Calu3 (cell line): ENCODE measurements around the gene ZNF639. TPM values are rescaled to one million over a fixed set of nuclear protein-coding genes. Genes with fewer than 3 reads are reported as not detected.

ENCODE experiments used
- BruUV-seq: library from RNA; stranded (reverse); fragments of 400-500 nt; replicated peaks from 2 replicates; lab custom pipeline; 2021; lab: Mats Ljungman, UMichigan
- CTCF ChIA-PET: fragments of 300-600 bp; sonication (Branson Sonifier 250); formaldehyde crosslinking; loops from one replicate; lab custom pipeline; 2022; ENCODE audit warnings: antibody characterized with exemption; lab: Charles Lee
- DNase-seq: peaks from one replicate; pipeline ENCODE4 v3.0.0; 2022
- H3K27ac Mint-ChIP-seq: one replicate; pipeline ENCODE4 v1.8.0; 2022; ENCODE audit warnings: mixed read lengths; ENCODE audit not compliant: unreplicated experiment
- H3K27me3 Mint-ChIP-seq: one replicate; pipeline ENCODE4 v1.8.0; 2022; ENCODE audit warnings: mixed read lengths; ENCODE audit not compliant: unreplicated experiment
- H3K36me3 Mint-ChIP-seq: one replicate; pipeline ENCODE4 v1.8.0; 2022; ENCODE audit warnings: mild to moderate bottlenecking, moderate library complexity, mixed read lengths; ENCODE audit not compliant: insufficient read depth, unreplicated experiment
- H3K4me1 Mint-ChIP-seq: one replicate; pipeline ENCODE4 v1.8.0; 2022; ENCODE audit warnings: mild to moderate bottlenecking, low read depth, mixed read lengths; ENCODE audit not compliant: unreplicated experiment
- H3K4me3 Mint-ChIP-seq: one replicate; pipeline ENCODE4 v1.8.0; 2022; ENCODE audit warnings: mild to moderate bottlenecking, low read depth, moderate library complexity, mixed read lengths; ENCODE audit not compliant: unreplicated experiment
- H3K9me3 Mint-ChIP-seq: one replicate; pipeline ENCODE4 v1.8.0; 2022; ENCODE audit warnings: low read depth, mixed read lengths; ENCODE audit not compliant: unreplicated experiment
- intact Hi-C: fragments of 100-400 bp; cut with micrococcal nuclease; formaldehyde crosslinking; loops from one replicate; pipeline ENCODE4 v1.10.0; 2022; ENCODE audit not compliant: unreplicated experiment
- total RNA-seq: library from RNA; stranded (reverse); gene quantifications from 2 replicates; pipeline ENCODE4 v1.2.3, GENCODE V29; 2022
- TF ChIP-seq, protein P1 (sequence below): fragments of 200-600 bp; IDR thresholded peaks from one replicate; pipeline ENCODE4 v1.8.0; 2022; ENCODE audit warnings: antibody characterized with exemption; ENCODE audit not compliant: unreplicated experiment

ZNF639 gene
- total RNA-seq, 1 experiment from 2014 or later: 52.1 TPM

DNA sequence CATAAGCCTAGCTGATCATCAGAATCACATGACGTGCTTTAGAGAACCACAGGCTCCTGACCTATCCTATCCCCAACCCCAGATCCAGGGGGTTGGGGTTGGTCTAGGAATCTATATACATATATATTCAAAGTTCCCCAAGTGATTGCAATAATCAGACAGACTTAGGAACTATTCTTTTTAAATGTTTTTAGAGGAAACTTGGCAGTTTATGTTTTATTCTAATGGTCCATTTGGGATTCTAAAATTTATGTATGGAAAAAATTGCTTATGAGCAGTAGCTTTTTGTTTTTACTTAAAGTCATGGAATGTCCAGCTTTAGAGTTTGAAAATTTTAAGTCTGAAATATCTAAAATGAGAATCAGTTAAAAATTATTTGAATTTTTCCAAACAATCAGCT is 46.8 kb downstream of the ZNF639 start:
- Mint-ChIP-seq H3K36me3 (peaks cover 7% of the 10 kb centered on the region), H3K4me1 (no peaks in the 10 kb centered on the region), H3K27ac (no peak overlapping the region), H3K27me3 (no peaks in the 10 kb centered on the region), H3K9me3 (no peaks in the 10 kb centered on the region), H3K4me3 (no peak overlapping the region)
- no peak for DNase-seq
- BruUV-seq: no TSS peak
- CTCF ChIA-PET: interaction anchor here (0.6 kb wide), 1 partner anchor 193 kb away, joined by 10 read pairs; the partner anchor contains the start of gene ACTL6A
- TF ChIP-seq, protein P1, sequence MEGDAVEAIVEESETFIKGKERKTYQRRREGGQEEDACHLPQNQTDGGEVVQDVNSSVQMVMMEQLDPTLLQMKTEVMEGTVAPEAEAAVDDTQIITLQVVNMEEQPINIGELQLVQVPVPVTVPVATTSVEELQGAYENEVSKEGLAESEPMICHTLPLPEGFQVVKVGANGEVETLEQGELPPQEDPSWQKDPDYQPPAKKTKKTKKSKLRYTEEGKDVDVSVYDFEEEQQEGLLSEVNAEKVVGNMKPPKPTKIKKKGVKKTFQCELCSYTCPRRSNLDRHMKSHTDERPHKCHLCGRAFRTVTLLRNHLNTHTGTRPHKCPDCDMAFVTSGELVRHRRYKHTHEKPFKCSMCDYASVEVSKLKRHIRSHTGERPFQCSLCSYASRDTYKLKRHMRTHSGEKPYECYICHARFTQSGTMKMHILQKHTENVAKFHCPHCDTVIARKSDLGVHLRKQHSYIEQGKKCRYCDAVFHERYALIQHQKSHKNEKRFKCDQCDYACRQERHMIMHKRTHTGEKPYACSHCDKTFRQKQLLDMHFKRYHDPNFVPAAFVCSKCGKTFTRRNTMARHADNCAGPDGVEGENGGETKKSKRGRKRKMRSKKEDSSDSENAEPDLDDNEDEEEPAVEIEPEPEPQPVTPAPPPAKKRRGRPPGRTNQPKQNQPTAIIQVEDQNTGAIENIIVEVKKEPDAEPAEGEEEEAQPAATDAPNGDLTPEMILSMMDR: no peak
- intact Hi-C loops: no loop called here

DNA sequence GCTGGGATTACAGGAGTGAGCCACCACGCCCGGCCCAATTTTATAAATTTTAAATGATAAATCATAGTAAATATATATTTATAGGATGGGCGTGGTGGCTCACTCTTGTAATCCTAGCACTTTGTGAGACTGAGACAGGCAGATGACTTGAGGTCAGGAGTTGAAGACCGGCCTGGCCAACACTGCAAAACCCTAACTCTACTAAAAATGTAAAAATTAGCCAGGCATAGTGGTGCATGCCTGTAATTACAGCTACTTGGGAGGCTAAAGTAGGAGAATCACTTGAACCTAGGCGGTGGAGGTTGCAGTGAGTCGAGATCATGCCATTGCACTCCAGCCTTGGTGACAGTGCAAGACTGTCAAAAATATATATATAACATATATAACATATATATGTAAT is 51.1 kb downstream of the ZNF639 start:
- TF ChIP-seq, protein P1: no peak
- Mint-ChIP-seq H3K36me3 (peaks cover 21% of the 10 kb centered on the region), H3K27ac (no peak overlapping the region), H3K4me1 (no peaks in the 10 kb centered on the region), H3K9me3 (no peaks in the 10 kb centered on the region), H3K27me3 (no peaks in the 10 kb centered on the region), H3K4me3 (no peak overlapping the region)
- no peak for DNase-seq
- CTCF ChIA-PET: interaction anchor here (0.7 kb wide), 1 partner anchor 16 kb away, joined by 3 read pairs; no protein-coding TSS in a partner anchor
- intact Hi-C loops: no loop called here
- BruUV-seq: no TSS peak

DNA sequence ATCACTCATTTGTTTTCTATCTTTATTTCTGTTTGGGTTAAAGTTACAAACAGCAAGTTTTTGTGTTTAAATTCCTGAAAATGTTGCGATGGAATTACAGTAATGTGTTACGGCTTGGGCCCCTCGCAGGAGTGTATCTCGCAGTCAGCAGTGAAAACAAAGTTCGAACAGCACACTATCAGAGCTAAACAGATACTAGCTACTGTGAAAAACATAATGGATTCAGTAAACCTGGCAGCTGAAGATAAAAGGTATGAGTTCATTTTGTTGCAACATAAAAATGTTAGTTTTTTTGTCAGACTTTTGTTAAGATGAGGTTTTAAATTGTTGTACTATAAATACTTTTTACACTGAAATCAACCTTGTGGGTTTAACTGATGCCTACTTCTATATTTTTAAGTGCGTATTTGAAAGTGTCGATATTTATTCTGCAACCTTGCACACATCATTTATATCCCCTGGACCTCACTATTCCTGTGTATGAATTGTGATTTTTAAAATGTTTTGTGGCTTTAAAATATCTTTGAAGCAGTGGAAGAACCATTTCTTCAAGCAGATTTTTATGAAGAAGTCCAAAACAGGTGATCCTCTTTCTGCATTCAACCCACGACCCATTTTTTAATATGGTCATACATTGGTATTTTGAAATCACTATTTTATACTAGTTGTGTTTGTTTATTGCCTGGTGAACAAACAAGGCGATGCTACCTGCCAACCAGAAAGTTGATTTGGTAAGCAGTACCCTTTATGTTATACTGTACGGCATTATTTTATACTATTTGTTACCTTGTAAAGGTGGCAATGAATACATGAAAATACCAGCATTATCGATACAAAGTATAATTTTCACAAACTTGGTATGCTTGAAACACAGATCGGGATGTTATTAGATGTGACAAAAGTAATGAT is 52.5 kb downstream of the ZNF639 start:
- intact Hi-C loops: no loop called here
- Mint-ChIP-seq H3K36me3 (peaks cover 33% of the 10 kb centered on the region), H3K9me3 (no peaks in the 10 kb centered on the region), H3K27ac (no peak overlapping the region), H3K27me3 (no peaks in the 10 kb centered on the region), H3K4me3 (no peak overlapping the region), H3K4me1 (no peaks in the 10 kb centered on the region)
- TF ChIP-seq, protein P1: no peak
- DNase-seq: no peak
- CTCF ChIA-PET: no interaction called here
- BruUV-seq: no TSS peak

DNA sequence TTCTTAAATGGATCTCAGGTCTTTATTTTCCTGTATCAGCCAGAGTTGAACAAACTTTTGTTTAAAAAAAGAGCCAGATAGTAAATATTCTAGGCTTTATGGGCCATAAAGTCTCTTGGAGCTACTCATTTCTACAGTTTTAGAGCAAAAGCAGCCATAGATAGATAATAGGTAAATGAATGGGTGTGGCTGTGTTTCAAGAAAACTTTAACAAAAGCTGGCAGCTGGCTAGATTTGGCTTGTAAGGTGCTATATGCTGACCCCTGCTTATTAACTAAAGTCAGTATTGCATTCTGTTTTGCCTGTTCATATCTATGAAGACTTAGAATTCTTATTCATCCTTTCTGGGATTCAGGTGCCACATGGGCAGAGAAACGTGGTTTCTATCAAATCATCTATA is 53.6 kb downstream of the ZNF639 start:
- H3K36me3 Mint-ChIP-seq: peaks cover 43% of the 10 kb centered on the region
- DNase-seq: no peak
- intact Hi-C loops: no loop called here
- TF ChIP-seq, protein P1: no peak
- H3K4me1 Mint-ChIP-seq: no peaks in the 10 kb centered on the region
- H3K4me3 Mint-ChIP-seq: no peak overlapping the region
- CTCF ChIA-PET: no interaction called here
- no peak overlapping the region for H3K27ac Mint-ChIP-seq
- BruUV-seq: no TSS peak
- no peaks in the 10 kb centered on the region for H3K9me3 Mint-ChIP-seq
- H3K27me3 Mint-ChIP-seq: no peaks in the 10 kb centered on the region

Other genes starting within 250 kb of the ZNF639 start
- gene PIK3CA, start 174.7 kb upstream of the ZNF639 start, total RNA-seq: 26.3 and 28.8 TPM in 2 replicates
- 4.6 and 6.4 TPM in 2 replicates for gene KCNMB3, start 71.9 kb upstream of the ZNF639 start, total RNA-seq
- gene MFN1, start 24.7 kb downstream of the ZNF639 start, total RNA-seq: 79.9 and 86.2 TPM in 2 replicates
- gene GNB4, start 128.4 kb downstream of the ZNF639 start, total RNA-seq: 22.6 and 24.0 TPM in 2 replicates
- 148 and 158 TPM in 2 replicates for gene ACTL6A, start 239.9 kb downstream of the ZNF639 start, total RNA-seq